ENCODE data around the gene HM13. TPM values are rescaled to one million over a fixed set of nuclear protein-coding genes. Genes with fewer than 3 reads are reported as not detected.
A peak's percentile ranks its signal among the peaks of the same experiment; 100 is the strongest.

Gene HM13
- total RNA-seq, 1 experiment from 2014 or later: 272 TPM

DNA sequence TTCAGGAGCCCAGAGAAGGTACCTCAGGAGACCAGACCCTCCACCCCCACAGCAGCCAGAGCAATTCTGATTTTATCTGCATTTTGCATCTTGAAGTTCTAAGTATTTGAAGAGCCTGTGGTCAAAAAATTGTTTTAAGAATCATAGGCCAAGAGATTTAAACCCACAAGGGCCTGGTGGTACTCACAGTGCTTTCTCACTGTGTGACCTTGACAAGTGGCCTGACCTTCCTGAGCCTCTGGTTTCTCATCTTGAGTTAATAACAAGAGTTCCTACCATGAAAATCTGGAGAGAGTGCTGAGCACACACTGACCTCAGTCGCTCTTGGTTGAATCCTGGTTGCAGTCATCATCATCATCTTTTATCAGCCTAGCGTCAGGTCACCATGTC, 45.5 kb downstream of the HM13 start:
- DNase-seq: no peak
- H3K4me3 ChIP-seq: no peak overlapping the region
- no peaks in the 10 kb centered on the region for H3K27me3 ChIP-seq (ENCODE audit: insufficient read depth, low read depth)
- no peak overlapping the region for H2AFZ ChIP-seq
- POLR2A ChIA-PET (ENCODE audit: unreplicated experiment): interaction anchor here (0.6 to 0.9 kb wide), 5 partner anchors 33 to 180 kb away, joined by 3 to 5 read pairs (median 3); no protein-coding TSS in a partner anchor
- H3K27ac ChIP-seq: peak overlapping the region; percentile 99
- intact Hi-C loops (cut with micrococcal nuclease; ENCODE audit: unreplicated experiment): loop anchor here (1.0 to 5.0 kb wide), 5 partner anchors 15 to 247 kb away; partner anchors contain the start of gene BCL2L1
- H3K4me2 ChIP-seq: peak overlapping the region; percentile 65
- H3K79me2 ChIP-seq (ENCODE audit: low read depth): peaks cover 21% of the 10 kb centered on the region; the same call in 1 of the 2 replicates
- H4K20me1 ChIP-seq (ENCODE audit: insufficient read depth): no peaks in the 10 kb centered on the region
- H3K4me1 ChIP-seq (replicated peaks; ENCODE audit: insufficient read depth): peaks cover 65% of the 10 kb centered on the region
- peaks cover 73% of the 10 kb centered on the region for H3F3A ChIP-seq (ENCODE audit: insufficient read depth, low read depth)
- TF ChIP-seq, protein P1, sequence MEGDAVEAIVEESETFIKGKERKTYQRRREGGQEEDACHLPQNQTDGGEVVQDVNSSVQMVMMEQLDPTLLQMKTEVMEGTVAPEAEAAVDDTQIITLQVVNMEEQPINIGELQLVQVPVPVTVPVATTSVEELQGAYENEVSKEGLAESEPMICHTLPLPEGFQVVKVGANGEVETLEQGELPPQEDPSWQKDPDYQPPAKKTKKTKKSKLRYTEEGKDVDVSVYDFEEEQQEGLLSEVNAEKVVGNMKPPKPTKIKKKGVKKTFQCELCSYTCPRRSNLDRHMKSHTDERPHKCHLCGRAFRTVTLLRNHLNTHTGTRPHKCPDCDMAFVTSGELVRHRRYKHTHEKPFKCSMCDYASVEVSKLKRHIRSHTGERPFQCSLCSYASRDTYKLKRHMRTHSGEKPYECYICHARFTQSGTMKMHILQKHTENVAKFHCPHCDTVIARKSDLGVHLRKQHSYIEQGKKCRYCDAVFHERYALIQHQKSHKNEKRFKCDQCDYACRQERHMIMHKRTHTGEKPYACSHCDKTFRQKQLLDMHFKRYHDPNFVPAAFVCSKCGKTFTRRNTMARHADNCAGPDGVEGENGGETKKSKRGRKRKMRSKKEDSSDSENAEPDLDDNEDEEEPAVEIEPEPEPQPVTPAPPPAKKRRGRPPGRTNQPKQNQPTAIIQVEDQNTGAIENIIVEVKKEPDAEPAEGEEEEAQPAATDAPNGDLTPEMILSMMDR (conservative IDR thresholded peaks at IDR 0.05): no peak
- TF ChIP-seq EZH2 (IDR thresholded peaks at IDR 0.05; ENCODE audit: low read depth): no peak
- CTCF ChIA-PET: interaction anchor here (2.4 to 18.7 kb wide), 2 partner anchors 42 to 50 kb away, joined by 5 to 407 read pairs; no protein-coding TSS in a partner anchor
- H3K36me3 ChIP-seq (ENCODE audit: low read depth): peaks cover 48% of the 10 kb centered on the region
- no peaks in the 10 kb centered on the region for H3K9me2 ChIP-seq (ENCODE audit: insufficient read depth)
- no TSS peak for BruUV-seq (replicated peaks)
- H3K9me3 ChIP-seq (ENCODE audit: insufficient read depth, low read depth): no peaks in the 10 kb centered on the region

DNA sequence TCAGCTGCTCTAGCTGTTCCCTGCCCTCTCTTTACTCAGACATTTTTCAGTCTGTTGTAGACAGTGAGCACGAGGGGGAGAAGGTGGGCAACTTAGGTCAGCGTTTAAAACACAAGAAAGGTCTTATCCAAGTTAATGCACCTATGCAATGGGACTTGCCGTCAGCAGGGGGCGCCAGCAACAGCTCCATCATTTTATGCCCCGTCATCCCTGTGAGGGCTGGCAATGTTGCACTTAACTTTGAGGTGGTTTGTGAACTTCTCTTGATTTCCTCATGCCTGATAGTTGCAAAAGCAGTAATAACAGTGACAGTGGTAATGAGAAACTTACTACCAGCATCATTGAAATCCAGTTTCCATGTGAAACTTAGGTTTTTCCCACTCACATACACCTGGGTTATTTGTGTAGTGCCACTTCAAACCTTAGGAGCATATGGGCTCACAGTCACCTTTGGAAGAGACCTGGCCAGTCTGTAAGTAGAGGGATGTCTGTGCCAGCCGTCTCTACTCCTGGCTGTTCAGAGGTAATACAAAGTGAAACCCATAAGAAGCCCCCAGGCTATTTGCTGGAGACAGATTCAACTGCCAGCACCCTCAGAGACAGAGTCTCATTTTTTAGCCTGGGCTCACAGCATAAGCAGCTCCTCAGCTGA, 46.0 kb downstream of the HM13 start:
- peak overlapping the region; percentile 3; the same call in 1 of the 2 replicates for H3K4me3 ChIP-seq
- DNase-seq: peak; percentile 81 to 90
- H3K27me3 ChIP-seq (ENCODE audit: insufficient read depth, low read depth): no peaks in the 10 kb centered on the region
- H3K9me2 ChIP-seq (ENCODE audit: insufficient read depth): no peaks in the 10 kb centered on the region
- H2AFZ ChIP-seq: no peak overlapping the region
- intact Hi-C loops (cut with micrococcal nuclease; ENCODE audit: unreplicated experiment): loop anchor here (1.0 to 5.0 kb wide), 5 partner anchors 15 to 248 kb away; partner anchors contain the start of gene BCL2L1
- peaks cover 73% of the 10 kb centered on the region for H3F3A ChIP-seq (ENCODE audit: insufficient read depth, low read depth)
- H3K9me3 ChIP-seq (ENCODE audit: insufficient read depth, low read depth): no peaks in the 10 kb centered on the region
- H4K20me1 ChIP-seq (ENCODE audit: insufficient read depth): no peaks in the 10 kb centered on the region
- H3K4me1 ChIP-seq (replicated peaks; ENCODE audit: insufficient read depth): peaks cover 70% of the 10 kb centered on the region
- peak overlapping the region; percentile 99 for H3K27ac ChIP-seq
- ChIA-PET POLR2A (ENCODE audit: unreplicated experiment) (interaction anchor here (0.5 to 1.2 kb wide), 13 partner anchors 33 to 180 kb away, joined by 3 to 8 read pairs (median 4); partner anchors contain the start of gene BCL2L1), CTCF (interaction anchor here (0.5 to 18.7 kb wide), 6 partner anchors 33 to 1957 kb away, joined by 3 to 407 read pairs (median 4); no protein-coding TSS in a partner anchor)
- peak overlapping the region; percentile 65 for H3K4me2 ChIP-seq
- BruUV-seq (replicated peaks): TSS peak; percentile 88
- H3K36me3 ChIP-seq (ENCODE audit: low read depth): peaks cover 42% of the 10 kb centered on the region
- H3K79me2 ChIP-seq (ENCODE audit: low read depth): peaks cover 21% of the 10 kb centered on the region; the same call in 1 of the 2 replicates
- TF ChIP-seq, protein P1 (conservative IDR thresholded peaks at IDR 0.05): peak; percentile 95
- TF ChIP-seq EZH2 (IDR thresholded peaks at IDR 0.05; ENCODE audit: low read depth): no peak

DNA sequence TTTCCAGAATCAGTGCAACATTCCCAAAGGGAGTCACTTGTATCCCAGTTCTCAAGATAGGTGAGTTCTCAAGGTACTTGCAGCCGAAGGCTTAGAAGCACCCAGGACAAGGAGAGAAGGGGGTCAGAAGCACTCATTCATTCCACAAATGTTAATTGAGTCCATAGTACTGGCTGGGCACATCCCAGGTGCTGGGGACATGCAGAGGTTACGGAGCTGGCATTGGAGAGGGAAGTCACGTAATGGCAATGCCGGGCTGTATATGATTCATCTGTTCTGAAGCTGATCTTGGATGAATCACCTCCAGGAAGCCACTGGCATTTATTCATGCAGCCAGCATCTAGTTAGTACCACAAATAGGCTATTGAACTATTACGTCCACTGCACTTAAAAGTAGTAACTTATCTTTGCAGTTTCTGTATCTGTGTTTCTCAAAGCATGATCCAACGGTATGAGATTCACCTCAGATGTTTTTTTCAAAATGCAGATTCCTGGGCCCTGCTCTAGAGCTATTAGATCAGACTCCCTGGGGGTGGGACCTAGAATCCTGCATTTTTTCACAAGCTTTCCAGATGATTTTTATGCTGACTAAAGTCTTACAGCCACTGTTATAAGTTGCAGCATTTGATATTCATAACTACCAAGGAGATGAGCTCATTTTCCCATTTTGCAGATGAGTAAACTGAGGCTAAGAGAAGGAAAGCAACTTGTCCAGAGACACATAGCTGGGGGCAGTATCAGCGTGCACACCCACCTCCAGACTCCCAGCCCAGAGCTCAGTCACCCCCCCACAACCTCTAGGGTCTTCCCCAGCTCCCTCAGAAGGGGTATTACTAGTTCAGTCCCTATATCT, 46.7 kb downstream of the HM13 start:
- peak; percentile 85 to 97 for DNase-seq
- POLR2A ChIA-PET (ENCODE audit: unreplicated experiment): interaction anchor here (0.5 to 1.2 kb wide), 13 partner anchors 15 to 177 kb away, joined by 3 to 27 read pairs (median 5); partner anchors contain the start of genes BCL2L1 and ID1
- Histone ChIP-seq H4K20me1 (ENCODE audit: insufficient read depth) (no peaks in the 10 kb centered on the region), H3K36me3 (ENCODE audit: low read depth) (peaks cover 40% of the 10 kb centered on the region), H3K4me2 (peak overlapping the region; percentile 65), H3K9me3 (ENCODE audit: insufficient read depth, low read depth) (no peaks in the 10 kb centered on the region), H3K4me3 (peak overlapping the region; percentile 3; the same call in 1 of the 2 replicates), H3F3A (ENCODE audit: insufficient read depth, low read depth) (peaks cover 78% of the 10 kb centered on the region), H3K27ac (peak overlapping the region; percentile 99), H2AFZ (no peak overlapping the region), H3K27me3 (ENCODE audit: insufficient read depth, low read depth) (no peaks in the 10 kb centered on the region), H3K79me2 (ENCODE audit: low read depth) (peaks cover 21% of the 10 kb centered on the region; the same call in 1 of the 2 replicates), H3K4me1 (replicated peaks; ENCODE audit: insufficient read depth) (peaks cover 76% of the 10 kb centered on the region), H3K9me2 (ENCODE audit: insufficient read depth) (no peaks in the 10 kb centered on the region)
- BruUV-seq (replicated peaks): TSS peak; percentile 21
- TF ChIP-seq EZH2 (IDR thresholded peaks at IDR 0.05; ENCODE audit: low read depth): no peak
- TF ChIP-seq, protein P1 (conservative IDR thresholded peaks at IDR 0.05): no peak
- CTCF ChIA-PET: interaction anchor here (0.5 to 18.7 kb wide), 11 partner anchors 12 to 1956 kb away, joined by 3 to 407 read pairs (median 5); partner anchors contain the start of gene ID1
- intact Hi-C loops (cut with micrococcal nuclease; ENCODE audit: unreplicated experiment): loop anchor here (1.0 to 5.0 kb wide), 5 partner anchors 16 to 249 kb away; partner anchors contain the start of gene BCL2L1

Data from PC-9 (cell line).